Epithelial cell of esophagus (primary cell): ENCODE data around the gene DNAH14.

Experiments
- DNase-seq: peaks from one replicate; pipeline ENCODE4 v3.0.0; 2010; ENCODE audit warnings: low read depth
- H3K4me3 ChIP-seq: 2 replicates; pipeline ENCODE4 v1.5.1; 2011; ENCODE audit warnings: mild to moderate bottlenecking, low read length, control low read depth
- CTCF ChIP-seq: IDR thresholded peaks from 2 replicates; pipeline ENCODE4 v1.5.1; 2011; ENCODE audit warnings: low read depth, mild to moderate bottlenecking, low read length, control low read depth, inconsistent platforms; ENCODE audit not compliant: insufficient read depth; ENCODE audit errors: missing control alignments

The DNAH14 gene

GRCh38 chr1:225428068-225428880 is 498.8 kb downstream of the DNAH14 start:
- peak overlapping the region; percentile 82 for H3K4me3 ChIP-seq
- DNase-seq: peak; percentile 93
- TF ChIP-seq CTCF: no peak

GRCh38 chr1:225428881-225429455 is 499.5 kb downstream of the DNAH14 start:
- peak overlapping the region; percentile 82 for H3K4me3 ChIP-seq
- no peak for TF ChIP-seq CTCF
- no peak for DNase-seq

GRCh38 chr1:225430301-225430700 is 500.8 kb downstream of the DNAH14 start:
- no peak for DNase-seq
- no peak overlapping the region for H3K4me3 ChIP-seq
- TF ChIP-seq CTCF: no peak

- no peak overlapping the region for H3K4me3 ChIP-seq
- TF ChIP-seq CTCF: no peak
- DNase-seq: no peak
These were observed 501.8 kb downstream of the DNAH14 start for GRCh38 chr1:225431081-225431863.

GRCh38 chr1:225434046-225434445 is 504.6 kb downstream of the DNAH14 start:
- no peak for DNase-seq
- no peak overlapping the region for H3K4me3 ChIP-seq
- no peak for TF ChIP-seq CTCF

GRCh38 chr1:225435076-225435475 is 505.6 kb downstream of the DNAH14 start:
- H3K4me3 ChIP-seq: no peak overlapping the region
- TF ChIP-seq CTCF: no peak
- no peak for DNase-seq
